GDM1 (cell line): ENCODE data around the gene ARID1B.
"Not testable (repeated sequence)": the region's sequence is repeated elsewhere in the genome, so short reads cannot be mapped to it uniquely, and the experiment has no call there.

ENCODE experiments used
- DNase-seq: peaks from one replicate; lab custom pipeline; 2025; lab: John Stamatoyannopoulos, UW

ARID1B gene

GRCh38 chr6:156938143-156938542 lies 161.0 kb downstream of the ARID1B start:
- DNase-seq = no peak

GRCh38 chr6:156940221-156940620 lies 163.0 kb downstream of the ARID1B start:
- DNase-seq = no peak

- no peak for DNase-seq
These were observed 165.1 kb downstream of the ARID1B start for GRCh38 chr6:156942266-156942665.

- no peak for DNase-seq
These were observed 166.0 kb downstream of the ARID1B start for GRCh38 chr6:156943166-156943565.

- DNase-seq = no peak
These were observed 166.6 kb downstream of the ARID1B start for GRCh38 chr6:156943816-156944215.

- DNase-seq = no peak
These were observed 167.2 kb downstream of the ARID1B start for GRCh38 chr6:156944412-156944811.

- DNase-seq = not testable (repeated sequence)
These were observed 168.6 kb downstream of the ARID1B start for GRCh38 chr6:156945789-156946172.

- no peak for DNase-seq
These were observed 169.3 kb downstream of the ARID1B start for GRCh38 chr6:156946370-156946936.

- no peak for DNase-seq
These were observed 171.1 kb downstream of the ARID1B start for GRCh38 chr6:156948277-156948676.

- no peak for DNase-seq
These were observed 171.6 kb downstream of the ARID1B start for GRCh38 chr6:156948807-156949206.

GRCh38 chr6:156949376-156949775 lies 172.2 kb downstream of the ARID1B start:
- no peak for DNase-seq

- DNase-seq = no peak
These were observed 172.9 kb downstream of the ARID1B start for GRCh38 chr6:156950084-156950483.

- DNase-seq = no peak
These were observed 173.4 kb downstream of the ARID1B start for GRCh38 chr6:156950531-156950930.

GRCh38 chr6:156952401-156952800 lies 175.2 kb downstream of the ARID1B start:
- DNase-seq = no peak

- no peak for DNase-seq
These were observed 175.9 kb downstream of the ARID1B start for GRCh38 chr6:156953127-156953478.

GRCh38 chr6:156953479-156954146 lies 176.4 kb downstream of the ARID1B start:
- DNase-seq = no peak

- no peak for DNase-seq
These were observed 177.0 kb downstream of the ARID1B start for GRCh38 chr6:156954191-156954590.

- no peak for DNase-seq
These were observed 177.6 kb downstream of the ARID1B start for GRCh38 chr6:156954816-156955215.

- DNase-seq = no peak
These were observed 178.5 kb downstream of the ARID1B start for GRCh38 chr6:156955494-156956183.

GRCh38 chr6:156956286-156956685 lies 179.1 kb downstream of the ARID1B start:
- no peak for DNase-seq

- no peak for DNase-seq
These were observed 180.9 kb downstream of the ARID1B start for GRCh38 chr6:156957931-156958547.

GRCh38 chr6:156960525-156960924 lies 183.3 kb downstream of the ARID1B start:
- DNase-seq = no peak

GRCh38 chr6:156961282-156961892 lies 184.2 kb downstream of the ARID1B start:
- no peak for DNase-seq
